RCC 7860 (cell line): ENCODE data around the gene EIPR1.
"Not testable (repeated sequence)": the region's sequence is repeated elsewhere in the genome, so short reads cannot be mapped to it uniquely, and the experiment has no call there.

Experiments
- DNase-seq: peaks from one replicate; pipeline ENCODE4 v3.0.0-alpha.2; 2015; ENCODE audit warnings: low spot score
- FAIRE-seq: peaks from 2 replicates; lab custom pipeline; 2012; peaks lifted over from hg19 to GRCh38; lab: Jason Lieb, UNC

EIPR1 gene

DNA sequence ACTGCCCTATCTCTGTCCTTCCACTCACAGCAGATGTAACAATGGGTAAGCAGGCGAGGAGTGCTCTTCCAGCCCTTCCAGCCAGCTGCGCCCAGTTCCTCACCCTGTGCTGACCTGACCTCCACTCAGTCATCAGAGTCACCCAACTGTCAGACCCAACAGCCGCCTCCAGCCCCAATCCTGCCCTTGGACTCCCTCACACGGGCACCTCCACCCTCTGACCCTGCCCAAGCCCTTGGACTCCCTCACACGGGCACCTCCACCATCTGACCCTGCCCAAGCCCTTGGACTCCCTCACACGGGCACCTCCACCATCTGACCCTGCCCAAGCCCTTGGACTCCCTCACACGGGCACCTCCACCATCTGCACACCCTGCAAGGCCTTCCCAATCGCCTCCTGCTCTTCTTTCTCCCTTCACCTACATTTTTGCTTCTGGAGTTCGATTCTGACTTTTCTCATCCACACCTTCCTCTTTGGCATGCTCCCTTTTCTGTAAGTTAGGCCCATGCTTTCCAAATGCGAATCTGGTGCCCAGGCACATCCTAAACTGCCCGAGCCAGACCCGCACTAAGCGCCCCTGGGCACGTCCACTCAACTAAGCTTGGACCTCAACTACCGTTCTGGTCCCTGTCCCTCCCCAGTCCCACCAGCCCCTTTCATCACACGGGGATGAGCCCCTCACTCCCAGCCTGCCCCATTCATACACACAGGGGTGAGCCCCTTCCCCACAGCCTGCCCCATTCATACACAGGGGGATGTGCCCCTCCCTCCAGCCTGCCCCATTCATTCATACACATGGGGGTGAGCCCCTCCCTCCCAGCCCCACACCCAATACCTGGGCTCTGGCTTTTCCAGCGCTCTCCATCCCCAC, 15.9 kb downstream of the EIPR1 start:
- DNase-seq: no peak
- no peak for FAIRE-seq

DNA sequence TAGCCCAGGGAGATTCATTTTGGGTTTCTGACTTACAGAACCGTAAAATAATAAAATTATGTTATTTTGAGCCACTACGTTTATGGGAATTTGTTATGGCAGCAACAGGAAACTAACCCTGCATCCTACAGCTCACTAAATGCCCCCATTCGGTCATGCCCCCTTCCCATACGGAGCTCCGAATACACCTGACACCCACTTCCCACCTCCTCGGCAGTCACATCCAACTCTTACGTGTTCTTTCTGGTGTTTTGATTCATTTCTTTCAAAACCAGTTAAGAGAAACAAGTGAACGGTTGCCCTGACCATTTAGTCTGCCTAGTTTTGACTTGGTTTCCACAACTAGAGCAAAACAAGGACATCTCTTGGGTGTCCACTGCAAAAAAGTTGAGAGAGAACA, 19.7 kb downstream of the EIPR1 start:
- DNase-seq: no peak
- FAIRE-seq: no peak

DNA sequence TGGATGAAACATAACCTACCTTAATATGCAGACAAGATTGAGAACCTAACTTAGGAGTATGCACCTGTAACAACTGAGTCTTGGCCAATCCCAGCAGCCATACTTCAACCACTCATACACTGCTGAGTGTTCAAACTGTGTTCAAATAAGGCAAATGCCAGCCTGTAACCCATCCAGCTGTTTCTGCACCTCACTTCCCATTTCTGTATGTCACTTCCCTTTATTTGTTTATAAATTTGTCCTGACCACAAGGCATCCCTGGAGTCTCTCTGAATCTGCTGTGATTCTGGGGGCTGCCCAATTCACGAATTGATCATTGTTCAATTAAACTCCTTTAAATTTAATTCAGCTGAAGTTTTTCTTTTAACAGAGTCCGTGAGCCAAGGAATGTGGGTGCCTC, 20.2 kb downstream of the EIPR1 start:
- not testable (repeated sequence) for DNase-seq, FAIRE-seq

DNA sequence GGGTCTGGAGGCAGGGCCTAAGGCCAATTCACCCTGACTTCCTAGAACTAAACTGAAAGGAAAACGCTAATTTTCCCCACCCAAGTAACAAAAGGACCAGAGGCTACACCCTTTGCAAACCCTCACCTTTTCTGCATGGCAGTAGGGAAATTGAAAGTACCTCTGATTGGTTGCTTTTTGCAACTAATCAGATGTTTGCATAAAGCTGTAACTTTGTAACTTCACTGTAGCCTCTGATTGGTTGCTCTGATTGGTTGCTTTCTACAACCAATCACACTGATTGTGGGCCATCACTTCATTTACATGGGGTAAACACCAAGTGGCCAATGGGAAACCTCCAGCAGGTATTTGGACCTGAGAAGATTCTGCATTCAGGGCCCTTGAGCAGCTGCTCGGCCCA, 20.8 kb downstream of the EIPR1 start:
- no peak for DNase-seq
- no peak for FAIRE-seq

DNA sequence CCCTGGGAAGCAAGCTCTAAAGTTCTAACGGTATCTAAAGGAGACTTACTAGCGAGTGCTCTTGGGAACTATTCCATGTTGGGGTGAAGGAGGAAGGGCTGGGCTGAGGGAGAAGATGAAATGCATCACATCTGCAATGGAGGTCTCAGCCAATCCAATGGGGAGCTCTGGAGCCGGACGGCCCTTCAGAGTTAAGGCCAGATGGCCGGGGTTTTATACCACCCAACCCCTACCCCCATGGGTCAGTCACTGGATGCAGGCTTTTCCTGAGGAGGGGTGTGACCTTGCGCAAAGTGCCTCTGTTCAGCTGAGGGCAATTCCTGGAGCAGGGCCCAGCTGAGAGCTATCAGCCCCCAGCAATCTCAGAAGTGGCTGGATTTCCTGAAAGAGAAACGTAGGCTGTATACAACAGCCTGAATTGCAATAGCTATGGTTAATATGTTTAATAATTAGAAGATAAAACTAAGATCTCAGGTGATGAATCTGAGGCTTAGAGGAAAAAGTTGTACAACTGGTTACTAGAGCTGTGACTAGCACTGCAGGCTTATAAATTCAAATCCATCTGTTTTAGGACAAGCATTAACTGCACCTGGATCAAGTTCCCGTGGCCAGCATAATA, 21.6 kb downstream of the EIPR1 start:
- no peak for DNase-seq
- FAIRE-seq: no peak

DNA sequence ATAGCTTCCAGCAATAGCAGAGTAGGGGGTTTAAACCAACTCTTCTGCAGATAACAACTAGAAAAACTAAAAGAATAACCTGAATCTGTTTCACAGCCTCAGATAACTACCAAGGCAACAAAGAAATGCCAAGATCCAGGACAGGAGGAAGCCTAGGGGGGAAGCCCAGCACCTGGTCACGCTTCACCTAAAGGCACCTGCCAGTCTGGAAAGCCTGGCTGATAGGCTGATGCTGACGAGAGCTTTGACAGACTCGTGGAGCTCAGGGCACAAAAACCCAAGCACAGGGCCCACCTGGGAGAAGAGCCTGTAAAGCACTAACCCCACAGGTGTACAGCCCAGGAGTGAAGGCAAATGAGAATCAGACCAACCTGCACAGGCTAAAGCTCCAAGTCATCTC, 22.6 kb downstream of the EIPR1 start:
- no peak for DNase-seq
- FAIRE-seq: no peak

DNA sequence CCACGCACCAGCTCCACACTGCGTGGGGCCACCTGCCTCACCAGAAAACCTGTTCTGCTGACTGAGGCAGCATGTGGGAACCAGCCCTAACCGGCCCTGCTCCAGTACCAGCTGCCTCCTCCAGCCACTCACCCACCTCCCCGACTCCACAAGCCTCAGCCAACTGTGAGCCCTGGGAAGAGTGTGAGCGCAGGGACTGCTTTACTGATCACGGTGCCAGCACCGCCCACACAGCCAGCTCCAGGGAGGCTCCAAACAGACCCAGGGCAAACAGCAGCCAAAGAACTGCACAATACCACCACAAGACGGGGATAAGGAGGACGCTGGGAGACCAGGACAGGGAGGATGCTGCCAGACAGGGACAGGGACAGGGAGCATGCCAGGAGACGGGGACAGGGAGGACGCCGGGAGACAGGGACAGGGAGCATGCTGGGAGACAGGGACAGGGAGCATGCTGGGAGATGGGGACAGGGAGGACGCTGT, 28.4 kb downstream of the EIPR1 start:
- no peak for DNase-seq
- FAIRE-seq: no peak

DNA sequence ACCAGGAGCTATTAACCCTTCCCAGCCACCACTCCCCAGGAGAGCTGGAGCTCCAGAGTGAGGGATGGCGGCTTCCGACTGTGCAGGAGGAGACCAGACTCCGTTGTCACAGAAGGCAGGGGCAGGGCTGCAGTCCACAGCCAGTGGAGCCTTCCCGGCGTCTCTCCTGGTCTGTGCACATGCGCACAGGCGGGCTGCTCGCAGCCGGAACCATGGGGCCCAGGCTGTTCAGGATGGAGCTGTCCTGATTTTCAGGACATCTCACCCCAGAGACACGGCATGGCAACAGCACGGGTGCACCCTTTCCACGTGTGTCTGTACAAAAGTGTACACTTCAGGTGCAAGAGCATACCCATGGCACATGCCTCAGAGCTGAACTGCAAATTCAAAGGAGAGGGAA, 28.9 kb downstream of the EIPR1 start:
- no peak for FAIRE-seq
- no peak for DNase-seq

DNA sequence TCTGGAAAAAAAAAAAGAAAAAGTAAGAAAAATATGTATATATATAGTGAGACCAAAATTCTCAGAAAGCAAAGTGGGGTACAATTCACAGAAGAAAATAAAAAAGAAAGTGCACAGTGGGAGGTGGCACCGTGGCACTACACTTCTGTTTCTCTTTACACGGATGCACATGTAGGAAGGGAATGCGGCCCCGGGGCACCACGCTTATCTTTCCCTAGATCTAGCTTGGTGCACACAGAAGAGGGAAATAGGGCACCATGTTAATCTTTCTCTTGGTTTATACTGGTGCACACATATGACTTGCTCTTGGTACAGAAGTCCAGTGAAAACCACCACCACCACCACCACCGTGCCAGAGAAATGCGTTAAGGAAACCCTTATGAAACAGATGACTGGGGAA, 32.0 kb downstream of the EIPR1 start:
- DNase-seq (no peak), FAIRE-seq (no peak)

DNA sequence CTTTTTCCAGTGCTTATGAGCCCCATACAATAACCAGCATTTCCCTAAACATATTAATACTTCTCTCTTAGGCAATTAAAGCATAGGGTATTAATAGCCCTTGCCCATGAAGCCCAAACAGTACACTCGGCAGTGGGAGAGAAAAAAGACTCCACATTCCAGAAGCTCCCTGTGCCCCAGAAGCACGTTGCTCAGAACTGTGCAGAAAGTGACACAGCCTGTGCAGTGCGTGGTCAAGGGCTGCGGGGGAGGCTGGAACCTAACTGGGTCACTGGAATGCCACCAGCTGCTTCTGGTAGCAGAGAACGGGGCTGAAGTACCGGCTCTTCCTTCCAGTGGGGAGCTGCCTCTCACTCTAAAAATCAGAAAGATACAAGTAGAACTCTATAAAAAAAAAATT, 32.7 kb downstream of the EIPR1 start:
- no peak for FAIRE-seq
- DNase-seq: no peak

DNA sequence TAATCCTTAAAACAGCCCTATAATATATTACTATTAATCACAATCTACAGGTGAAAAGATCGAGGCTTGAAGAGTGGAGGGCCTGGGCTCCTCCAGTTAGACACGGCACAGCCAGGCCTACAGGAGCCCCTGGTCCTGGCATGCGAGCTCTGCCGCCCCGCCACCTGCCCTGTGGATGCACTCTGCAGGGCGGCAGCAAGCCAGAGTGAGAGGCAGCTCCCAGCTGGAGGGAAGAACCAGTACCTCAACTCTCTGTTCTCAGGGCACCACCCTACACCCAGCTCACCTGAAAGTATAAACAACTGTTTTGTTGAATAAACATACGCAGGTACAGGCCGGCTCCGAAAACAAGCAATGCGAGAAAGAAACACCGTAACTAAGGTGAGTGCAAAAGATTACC, 34.6 kb downstream of the EIPR1 start:
- DNase-seq: no peak
- FAIRE-seq: no peak

DNA sequence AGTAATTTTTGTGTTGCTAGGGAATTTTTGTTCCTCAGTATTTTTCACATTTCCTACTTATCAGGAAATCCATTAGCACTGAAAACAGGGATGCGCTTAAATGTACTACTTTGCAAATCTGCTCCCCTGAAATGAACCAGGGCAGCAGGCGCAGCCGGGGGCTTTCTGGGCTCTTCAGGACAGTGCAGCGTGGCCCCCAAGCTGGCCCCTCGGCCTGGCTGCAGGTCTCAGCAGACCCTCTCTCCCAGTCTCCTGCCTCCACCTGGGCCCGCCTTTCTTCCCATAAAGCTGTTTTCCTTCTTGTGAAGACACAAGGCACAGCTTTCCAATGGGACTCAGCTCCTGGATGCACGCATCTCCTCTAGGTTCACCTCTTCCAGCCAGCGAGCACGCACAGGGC, 35.3 kb downstream of the EIPR1 start:
- FAIRE-seq (no peak), DNase-seq (no peak)

DNA sequence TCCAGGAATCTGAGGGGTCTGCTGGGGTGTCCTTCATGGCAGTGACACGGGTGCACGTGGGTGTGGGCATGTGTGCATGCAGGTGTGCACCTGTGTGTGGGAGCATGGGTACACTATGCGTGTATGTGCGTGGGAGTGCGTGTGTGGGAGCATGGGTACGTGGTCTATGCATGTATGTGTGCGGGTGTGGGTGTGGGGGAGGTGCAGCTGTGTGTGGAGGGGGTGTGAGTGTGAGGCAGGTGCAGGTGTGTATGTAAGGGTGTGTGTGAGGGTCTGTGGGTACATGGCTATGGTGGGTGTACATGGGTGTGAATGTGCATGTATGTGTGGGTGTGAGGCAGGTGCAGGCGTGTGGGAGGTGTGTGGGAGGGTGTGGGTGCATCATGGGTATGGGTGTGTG, 36.3 kb downstream of the EIPR1 start:
- FAIRE-seq (no peak), DNase-seq (no peak)

DNA sequence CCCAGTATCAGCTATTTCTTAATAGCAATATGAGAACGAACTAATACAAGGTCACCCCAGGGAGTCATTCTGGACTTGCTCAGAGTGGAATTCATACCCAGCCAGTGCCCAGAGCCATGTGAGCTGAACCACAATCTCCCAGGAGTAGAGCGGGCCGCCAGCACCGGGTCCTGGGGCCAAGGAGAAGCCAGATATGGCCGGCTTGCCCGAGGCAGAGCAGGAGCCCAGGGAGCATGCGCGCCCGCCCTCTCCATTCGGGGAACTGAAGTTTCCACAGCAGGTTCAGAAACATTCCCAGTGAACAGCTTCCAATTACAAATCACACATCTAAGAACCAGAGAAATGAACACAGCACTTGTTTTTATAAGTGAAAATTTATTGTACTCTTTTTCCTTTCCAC, 37.5 kb downstream of the EIPR1 start:
- FAIRE-seq: no peak
- no peak for DNase-seq

DNA sequence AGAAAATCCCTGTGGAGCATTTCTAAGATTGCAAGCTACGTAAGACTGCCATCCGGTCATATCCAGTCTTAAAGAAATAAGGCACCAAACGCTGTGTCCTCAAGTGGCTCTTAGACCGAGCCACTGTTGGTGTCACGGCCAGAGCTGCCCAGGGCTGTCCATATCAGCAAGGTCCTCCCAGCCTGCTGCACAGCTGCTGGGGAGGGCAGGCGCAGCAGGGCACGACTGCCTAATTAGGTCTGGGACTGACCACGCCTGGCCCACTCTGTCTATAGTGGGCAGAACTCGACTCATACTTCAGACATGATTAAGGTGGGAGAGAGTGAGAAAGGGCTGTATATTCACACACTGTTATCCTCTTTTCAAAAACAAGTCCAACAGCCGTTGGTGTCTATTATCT, 39.3 kb downstream of the EIPR1 start:
- no peak for FAIRE-seq

DNA sequence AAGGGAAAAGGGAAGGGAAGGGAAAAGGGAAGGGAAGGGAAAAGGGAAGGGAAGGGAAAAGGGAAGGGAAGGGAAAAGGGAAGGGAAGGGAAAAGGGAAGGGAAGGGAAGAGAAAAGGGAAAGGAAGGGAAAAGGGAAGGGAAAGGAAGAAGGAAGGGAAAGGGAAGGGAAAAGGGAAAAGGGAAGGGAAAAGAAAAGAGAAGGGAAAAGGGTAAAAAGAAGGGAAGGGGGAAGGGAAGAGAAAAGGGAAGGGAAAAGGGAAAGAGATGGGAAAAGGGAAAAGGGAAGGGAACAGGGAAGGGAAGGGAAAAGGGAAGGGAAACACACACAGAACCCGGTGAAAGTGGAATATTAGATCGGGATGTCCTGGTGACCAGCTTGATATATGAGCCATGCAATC, 40.8 kb downstream of the EIPR1 start:
- DNase-seq (no peak), FAIRE-seq (no peak)

More for the DNA sequence above, 39.3 kb downstream of the EIPR1 start:
- no peak for DNase-seq

DNA sequence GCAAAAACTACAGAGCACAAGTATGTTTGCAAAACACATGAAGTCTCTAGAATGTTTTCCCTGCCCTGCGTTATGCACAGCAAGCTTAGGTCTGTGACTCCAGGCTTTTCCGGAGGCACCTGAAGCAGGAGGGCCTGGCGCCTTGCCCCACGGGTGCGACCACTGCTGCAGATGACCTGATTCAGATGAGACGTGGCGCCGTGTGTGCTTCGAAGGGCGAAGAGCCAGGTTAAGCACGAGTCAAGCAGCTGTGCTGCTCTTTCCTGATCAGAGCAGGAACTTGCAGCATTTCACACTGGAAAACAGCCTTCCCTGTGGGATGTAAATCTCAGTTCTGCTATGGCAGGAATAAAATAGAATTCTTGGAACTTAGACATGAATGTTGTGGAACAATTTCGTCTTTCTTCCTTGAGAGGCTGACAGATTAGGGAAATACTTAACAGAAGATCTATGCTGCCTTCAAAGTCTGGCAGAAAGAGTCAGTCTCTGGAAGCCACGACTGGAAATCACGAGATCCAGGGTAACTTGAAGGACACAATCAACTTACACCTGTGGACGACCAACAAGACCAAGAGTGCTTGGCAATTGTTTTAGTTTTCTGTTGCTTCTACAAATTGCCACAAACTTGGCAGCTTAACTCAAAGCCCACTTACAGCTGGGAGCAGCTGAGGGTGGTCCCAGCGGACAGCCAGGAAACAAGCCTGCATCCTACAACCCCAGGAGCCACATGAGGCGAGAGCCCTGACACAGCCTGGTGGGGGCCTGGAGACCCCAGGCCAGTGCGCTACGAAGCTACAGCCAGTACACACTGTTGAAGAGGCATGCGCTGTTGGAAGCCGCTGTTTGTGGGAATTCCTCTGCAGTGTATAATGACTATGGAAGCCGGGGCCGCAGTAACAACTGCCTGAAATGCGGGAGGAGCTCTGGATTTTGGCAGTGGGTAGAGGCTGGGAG, 42.9 kb downstream of the EIPR1 start:
- DNase-seq: no peak
- no peak for FAIRE-seq

DNA sequence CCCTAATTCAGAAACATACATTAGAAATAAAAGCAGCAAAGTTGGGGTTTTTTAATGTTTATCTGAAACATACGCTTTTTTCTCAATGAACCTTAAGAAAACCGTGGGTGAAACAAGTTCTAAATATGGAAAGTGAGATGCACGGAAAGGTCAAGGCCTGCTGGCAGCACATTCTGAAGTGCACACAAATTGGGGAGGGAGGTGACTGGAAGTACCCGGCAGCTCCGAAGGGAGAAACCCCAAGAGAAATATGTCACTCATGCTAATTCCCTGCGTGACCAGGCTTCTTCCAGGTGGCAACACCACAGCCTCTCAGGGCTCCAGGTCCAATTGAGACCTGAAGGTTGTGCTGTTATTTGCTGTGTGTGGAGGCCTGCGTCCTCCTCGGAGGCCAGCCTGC, 45.5 kb downstream of the EIPR1 start:
- FAIRE-seq (no peak), DNase-seq (no peak)

DNA sequence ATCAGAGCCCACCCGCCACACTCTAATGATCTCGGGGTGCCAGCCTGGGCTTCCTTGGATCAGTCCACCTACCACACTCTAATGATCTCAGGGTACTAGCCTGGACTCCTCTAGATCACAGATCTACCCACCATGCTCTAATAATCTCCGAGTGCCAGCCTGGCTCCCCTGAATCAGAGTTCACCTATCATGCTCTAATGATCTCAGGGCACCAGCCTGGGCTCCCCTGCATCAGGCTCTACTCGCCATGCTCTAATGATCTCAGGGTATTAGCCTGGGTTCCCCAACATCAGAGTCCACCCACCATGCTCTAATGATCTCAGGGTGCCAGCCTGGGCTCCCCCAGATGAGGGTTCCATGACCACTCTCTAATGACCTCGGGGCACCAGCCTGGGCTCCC, 48.1 kb downstream of the EIPR1 start:
- DNase-seq: no peak
- no peak for FAIRE-seq

DNA sequence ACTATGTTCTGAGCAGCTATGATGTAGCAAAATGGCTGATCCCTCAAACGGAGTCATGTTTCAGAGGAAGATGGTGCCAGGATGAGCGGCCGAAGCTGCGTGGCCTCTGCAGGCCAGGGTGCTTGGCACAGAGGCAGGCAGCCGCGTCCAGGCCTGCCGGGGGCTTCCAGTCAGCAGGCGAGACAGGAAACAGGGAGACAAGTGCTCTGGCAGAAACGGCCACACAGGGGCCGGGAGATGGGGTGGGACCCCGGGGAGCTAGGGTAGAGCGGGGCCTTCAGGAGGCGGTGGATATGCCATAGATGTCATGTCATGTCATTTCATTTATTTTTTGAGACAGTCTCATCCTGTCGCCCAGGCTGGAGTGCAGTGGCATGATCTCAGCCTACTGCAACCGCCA, 50.7 kb downstream of the EIPR1 start:
- FAIRE-seq: no peak
- DNase-seq: no peak

DNA sequence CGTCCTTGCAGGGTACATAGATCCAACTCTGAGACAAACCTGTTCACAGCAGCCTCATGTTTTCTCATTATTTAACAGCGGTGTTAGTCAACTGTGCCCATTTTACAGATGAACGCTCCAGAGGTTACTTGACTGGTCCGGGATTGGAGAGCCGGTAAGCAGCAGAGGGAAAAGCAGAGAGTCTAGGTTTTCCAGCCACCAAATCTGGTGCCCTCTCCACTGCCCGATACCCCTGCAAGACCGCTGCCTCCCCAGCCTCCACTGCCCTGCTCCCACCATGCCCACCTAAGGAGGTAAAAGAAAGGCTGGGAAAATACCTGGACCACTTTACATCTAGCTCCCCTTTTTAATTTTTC, 51.5 kb downstream of the EIPR1 start:
- DNase-seq (no peak), FAIRE-seq (no peak)
